GM12891 (cell line): ENCODE results near the gene SLC8B1.
"Not testable (repeated sequence)": the region's sequence is repeated elsewhere in the genome, so short reads cannot be mapped to it uniquely, and the experiment has no call there.

Experiments
- DNase-seq: peaks from one replicate; pipeline ENCODE4 v3.0.0; 2011; ENCODE audit warnings: low spot score; ENCODE audit not compliant: insufficient read length
- FAIRE-seq: peaks from 2 replicates; lab custom pipeline; 2011; peaks lifted over from hg19 to GRCh38; lab: Jason Lieb, UNC
- PAX5 ChIP-seq: IDR thresholded peaks from 2 replicates; pipeline ENCODE4 v1.6.1; 2011; ENCODE audit warnings: low read length, moderate library complexity, mild to moderate bottlenecking; ENCODE audit not compliant: insufficient read depth, severe bottlenecking
- POLR2A ChIP-seq: IDR thresholded peaks from 2 replicates; pipeline ENCODE4 v1.6.1; 2011; ENCODE audit warnings: low read depth, low read length, control low read depth
- POLR2AphosphoS5 ChIP-seq: IDR thresholded peaks from 2 replicates; pipeline ENCODE4 v1.6.1; 2011; ENCODE audit warnings: low read depth, low read length, control low read depth
- POU2F2 ChIP-seq: IDR thresholded peaks from 2 replicates; pipeline ENCODE4 v1.6.1; 2011; ENCODE audit warnings: low read depth, mild to moderate bottlenecking, control low read depth, low read length, moderate library complexity
- SPI1 ChIP-seq: IDR thresholded peaks from 2 replicates; pipeline ENCODE4 v1.6.1; 2011; ENCODE audit warnings: low read depth, low read length, control low read depth
- TAF1 ChIP-seq: IDR thresholded peaks from 2 replicates; pipeline ENCODE4 v1.6.1; 2011; ENCODE audit warnings: low read depth, low read length, control low read depth

SLC8B1 gene

GRCh38 chr12:113358381-113359132 is 23.6 kb upstream of the SLC8B1 start, which contains the start of gene PLBD2:
TSS of gene PLBD2 (plus strand) at chr12:113358587. CDS start at chr12:113358601, 14 bp downstream.
- no peak for TF ChIP-seq POLR2A
- TF ChIP-seq SPI1: peak; percentile 37; the same call in 1 of the 2 replicates
- peak; percentile 85 for FAIRE-seq

GRCh38 chr12:113354192-113354591 is 19.3 kb upstream of the SLC8B1 start:
- FAIRE-seq, DNase-seq: not testable (repeated sequence)

More at GRCh38 chr12:113358381-113359132, 23.6 kb upstream of the SLC8B1 start, which contains the start of gene PLBD2:
- peak; percentile 99 for DNase-seq

- DNase-seq (no peak), FAIRE-seq (no peak)
- no peak for TF ChIP-seq POLR2AphosphoS5
- no peak for TF ChIP-seq POLR2A
- no peak for TF ChIP-seq POU2F2
Observed at GRCh38 chr12:113351089-113351488, 16.2 kb upstream of the SLC8B1 start.

GRCh38 chr12:113348849-113349536 is 14.1 kb upstream of the SLC8B1 start:
- TF ChIP-seq POU2F2: no peak
- no peak for TF ChIP-seq SPI1
- no peak for TF ChIP-seq POLR2AphosphoS5
- no peak for TF ChIP-seq PAX5
- no peak for TF ChIP-seq POLR2A
- no peak for TF ChIP-seq TAF1
- FAIRE-seq (no peak), DNase-seq (no peak)

GRCh38 chr12:113347892-113348291 is 13.0 kb upstream of the SLC8B1 start:
- FAIRE-seq: no peak
- no peak for DNase-seq
- no peak for TF ChIP-seq POLR2AphosphoS5
- no peak for TF ChIP-seq POU2F2
- no peak for TF ChIP-seq POLR2A
- TF ChIP-seq TAF1: no peak
- no peak for TF ChIP-seq SPI1
- TF ChIP-seq PAX5: no peak

- TF ChIP-seq PAX5: no peak
- no peak for TF ChIP-seq SPI1
- TF ChIP-seq TAF1: no peak
- no peak for TF ChIP-seq POLR2A
- no peak for TF ChIP-seq POU2F2
- no peak for TF ChIP-seq POLR2AphosphoS5
- FAIRE-seq: no peak
- no peak for DNase-seq
Observed at GRCh38 chr12:113347107-113347506, 12.2 kb upstream of the SLC8B1 start.

- FAIRE-seq (no peak), DNase-seq (no peak)
Observed at GRCh38 chr12:113346353-113346752, 11.4 kb upstream of the SLC8B1 start.

GRCh38 chr12:113345318-113345717 is 10.4 kb upstream of the SLC8B1 start:
- no peak for TF ChIP-seq SPI1
- no peak for TF ChIP-seq POU2F2
- no peak for TF ChIP-seq POLR2AphosphoS5
- no peak for TF ChIP-seq TAF1
- no peak for TF ChIP-seq PAX5
- no peak for DNase-seq
- no peak for FAIRE-seq

More at GRCh38 chr12:113346353-113346752, 11.4 kb upstream of the SLC8B1 start:
- no peak for TF ChIP-seq POLR2A
- no peak for TF ChIP-seq TAF1
- no peak for TF ChIP-seq PAX5
- TF ChIP-seq POLR2AphosphoS5: no peak
- TF ChIP-seq SPI1: no peak
- no peak for TF ChIP-seq POU2F2

GRCh38 chr12:113341535-113341934 is 6.6 kb upstream of the SLC8B1 start:
- TF ChIP-seq PAX5 (no peak), POLR2AphosphoS5 (no peak), POLR2A (no peak), SPI1 (no peak), TAF1 (no peak), POU2F2 (no peak)
- no peak for DNase-seq
- FAIRE-seq: no peak

- FAIRE-seq: no peak
- TF ChIP-seq POLR2A (no peak), POLR2AphosphoS5 (no peak), SPI1 (no peak), POU2F2 (no peak), PAX5 (no peak), TAF1 (no peak)
- DNase-seq: no peak
Observed at GRCh38 chr12:113340061-113340460, 5.2 kb upstream of the SLC8B1 start.
